ENCODE results near the gene SLC7A4. TPM values are rescaled to one million over a fixed set of nuclear protein-coding genes. Genes with fewer than 3 reads are reported as not detected.

SLC7A4 gene
- total and polyA plus RNA-seq, 9 donors, result 0.16 to 4.8 (median 0.47) TPM; not detected in 2

DNA sequence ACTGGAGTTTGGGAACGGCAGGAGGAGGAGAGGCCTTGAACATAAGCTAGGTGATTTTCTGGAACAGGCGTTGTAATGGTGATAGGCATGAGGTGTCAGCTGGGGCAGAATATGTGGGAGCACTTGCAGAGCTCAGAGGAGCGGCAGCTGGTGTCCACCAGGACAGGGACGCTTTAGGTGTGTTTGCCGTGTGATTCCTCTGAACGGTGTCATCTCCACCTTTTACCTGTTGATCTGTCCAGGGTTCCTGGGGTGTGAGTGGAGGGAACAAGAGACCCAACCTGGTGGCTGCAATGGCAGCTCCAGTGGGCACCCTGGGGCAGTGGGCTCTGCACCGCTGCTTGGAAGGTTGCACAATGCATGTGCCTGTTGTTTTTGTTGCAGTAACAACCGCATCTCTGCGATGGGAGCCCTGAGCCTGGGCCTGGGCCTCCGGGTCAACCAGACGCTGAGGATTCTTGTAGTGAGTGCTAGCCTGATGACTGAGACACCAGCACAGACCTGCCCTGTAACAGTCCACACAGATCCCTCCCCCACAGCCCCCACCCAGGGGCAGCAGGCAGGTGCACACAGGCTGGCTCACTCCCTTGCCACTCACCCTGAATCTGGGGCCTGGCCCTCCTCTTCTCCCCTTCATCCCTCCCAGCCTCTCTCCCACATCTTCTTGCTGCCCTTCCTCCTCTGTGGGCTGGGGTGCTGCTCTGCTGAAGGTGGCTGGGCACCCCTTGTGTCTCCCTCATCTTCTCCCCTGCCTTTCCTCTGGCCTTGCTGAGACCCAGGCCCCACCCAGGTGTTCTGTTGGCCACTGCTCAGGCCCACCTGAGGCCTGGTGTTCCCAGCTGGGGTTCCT is 22.6 kb upstream of the SLC7A4 start:
- Histone ChIP-seq H3K36me3 (no peaks in the 10 kb centered on the region), H3K4me1 (ENCODE audit: insufficient read depth) (no peaks in the 10 kb centered on the region), H3K9me3 (no peaks in the 10 kb centered on the region), H3K27ac (no peak overlapping the region), H3K4me3 (no peak overlapping the region), H3K27me3 (no peaks in the 10 kb centered on the region)
- 82 to 84% (median 82%) methylated on average over 11 of the region's 11 CpGs for WGBS, 3 donors
- no peak for DNase-seq
- TF ChIP-seq, protein P1, sequence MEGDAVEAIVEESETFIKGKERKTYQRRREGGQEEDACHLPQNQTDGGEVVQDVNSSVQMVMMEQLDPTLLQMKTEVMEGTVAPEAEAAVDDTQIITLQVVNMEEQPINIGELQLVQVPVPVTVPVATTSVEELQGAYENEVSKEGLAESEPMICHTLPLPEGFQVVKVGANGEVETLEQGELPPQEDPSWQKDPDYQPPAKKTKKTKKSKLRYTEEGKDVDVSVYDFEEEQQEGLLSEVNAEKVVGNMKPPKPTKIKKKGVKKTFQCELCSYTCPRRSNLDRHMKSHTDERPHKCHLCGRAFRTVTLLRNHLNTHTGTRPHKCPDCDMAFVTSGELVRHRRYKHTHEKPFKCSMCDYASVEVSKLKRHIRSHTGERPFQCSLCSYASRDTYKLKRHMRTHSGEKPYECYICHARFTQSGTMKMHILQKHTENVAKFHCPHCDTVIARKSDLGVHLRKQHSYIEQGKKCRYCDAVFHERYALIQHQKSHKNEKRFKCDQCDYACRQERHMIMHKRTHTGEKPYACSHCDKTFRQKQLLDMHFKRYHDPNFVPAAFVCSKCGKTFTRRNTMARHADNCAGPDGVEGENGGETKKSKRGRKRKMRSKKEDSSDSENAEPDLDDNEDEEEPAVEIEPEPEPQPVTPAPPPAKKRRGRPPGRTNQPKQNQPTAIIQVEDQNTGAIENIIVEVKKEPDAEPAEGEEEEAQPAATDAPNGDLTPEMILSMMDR (IDR thresholded peaks at IDR 0.05), result no peak
- TF ChIP-seq EP300 (IDR thresholded peaks at IDR 0.05) (no peak), POLR2A (IDR thresholded peaks at IDR 0.05) (no peak)
- intact Hi-C loops (cut with DNase I), result no loop called here

- Histone ChIP-seq H3K27ac (no peak overlapping the region), H3K36me3 (no peaks in the 10 kb centered on the region), H3K9me3 (no peaks in the 10 kb centered on the region), H3K4me1 (ENCODE audit: insufficient read depth) (no peaks in the 10 kb centered on the region), H3K27me3 (no peaks in the 10 kb centered on the region), H3K4me3 (no peak overlapping the region)
- TF ChIP-seq, protein P1 (IDR thresholded peaks at IDR 0.05), result no peak
- TF ChIP-seq EP300 (IDR thresholded peaks at IDR 0.05) (no peak), POLR2A (IDR thresholded peaks at IDR 0.05) (no peak)
- WGBS, 3 donors, result 85 to 91% (median 91%) methylated on average over 15 of the region's 15 CpGs
- DNase-seq, result no peak
- intact Hi-C loops (cut with DNase I), result no loop called here
Measured at GRCh38 chr22:21054046-21054713, 21.8 kb upstream of the SLC7A4 start.

DNA sequence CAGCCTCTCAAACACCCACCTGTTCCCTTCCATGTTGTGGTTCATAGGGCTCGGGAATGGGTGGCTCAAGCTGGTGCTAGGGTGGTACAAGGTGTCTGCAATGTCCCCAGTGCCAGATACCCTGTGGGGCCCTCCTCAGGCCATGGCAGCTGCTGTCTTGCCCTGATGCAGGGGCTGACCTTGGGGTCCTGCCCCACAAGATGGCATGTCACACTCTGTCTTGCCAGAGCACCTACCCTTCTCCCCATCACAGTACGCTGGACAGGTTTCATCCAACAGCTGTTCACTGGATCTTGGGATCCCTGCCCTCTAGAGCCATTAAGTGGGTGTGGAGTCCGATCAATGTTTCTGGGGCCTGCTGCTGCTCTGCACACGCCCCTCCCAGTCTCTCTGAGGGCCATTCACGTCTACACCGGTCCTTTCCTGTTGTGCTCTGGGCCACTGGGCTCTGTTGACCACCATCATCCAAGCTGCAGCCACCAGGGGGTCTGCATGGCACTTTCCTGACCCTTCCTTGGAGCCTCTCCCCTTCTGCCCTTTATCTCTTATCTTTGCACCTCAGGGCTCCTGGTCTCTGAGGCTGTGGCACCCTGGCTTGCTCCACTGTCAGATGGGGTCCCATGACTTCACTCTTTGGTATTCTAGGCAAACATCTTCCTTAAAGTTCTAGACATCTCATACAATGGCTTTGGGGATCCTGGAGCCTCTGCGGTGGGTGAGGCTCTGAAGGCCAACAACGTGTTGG is 20.5 kb upstream of the SLC7A4 start:
- no peaks in the 10 kb centered on the region for H3K36me3 ChIP-seq
- H3K4me1 ChIP-seq (ENCODE audit: insufficient read depth), result no peaks in the 10 kb centered on the region
- intact Hi-C loops (cut with DNase I), result no loop called here
- WGBS, 3 donors, result 83 to 89% (median 87%) methylated on average over 8 of the region's 8 CpGs
- H3K27me3 ChIP-seq, result no peaks in the 10 kb centered on the region
- no peak overlapping the region for H3K27ac ChIP-seq
- TF ChIP-seq POLR2A (IDR thresholded peaks at IDR 0.05) (no peak), EP300 (IDR thresholded peaks at IDR 0.05) (no peak)
- TF ChIP-seq, protein P1 (IDR thresholded peaks at IDR 0.05), result no peak
- no peak for DNase-seq
- no peak overlapping the region for H3K4me3 ChIP-seq
- H3K9me3 ChIP-seq, result no peaks in the 10 kb centered on the region

GRCh38 chr22:21051831-21052400 is 19.6 kb upstream of the SLC7A4 start:
- Histone ChIP-seq H3K9me3 (no peaks in the 10 kb centered on the region), H3K27me3 (no peaks in the 10 kb centered on the region), H3K36me3 (no peaks in the 10 kb centered on the region), H3K27ac (no peak overlapping the region), H3K4me1 (ENCODE audit: insufficient read depth) (no peaks in the 10 kb centered on the region), H3K4me3 (no peak overlapping the region)
- DNase-seq, result no peak
- 51 to 59% (median 56%) methylated on average over 8 of the region's 8 CpGs for WGBS, 3 donors
- intact Hi-C loops (cut with DNase I), result no loop called here
- no peak for TF ChIP-seq POLR2A (IDR thresholded peaks at IDR 0.05)
- TF ChIP-seq EP300 (IDR thresholded peaks at IDR 0.05), result no peak
- TF ChIP-seq, protein P1 (IDR thresholded peaks at IDR 0.05), result no peak

Data from ovary (tissue), 9 donors.